HepG2 (cell line): Measurements from ENCODE around the gene FBXO24. TPM values are rescaled to one million over a fixed set of nuclear protein-coding genes. Genes with fewer than 3 reads are reported as not detected.

Experiments
- BRD4 ChIP-seq: sonication (generic); formaldehyde crosslinking; IDR thresholded peaks from 2 replicates; pipeline ENCODE4 v1.4.0; 2020; ENCODE audit warnings: missing genetic modification reagents
- IRF2 ChIP-seq: IDR thresholded peaks from 2 replicates; pipeline ENCODE4 v1.6.1; 2018; ENCODE audit warnings: missing genetic modification reagents, missing compliant biosample characterization
- MYNN ChIP-seq: sonication (generic); formaldehyde crosslinking; IDR thresholded peaks from 2 replicates; pipeline ENCODE4 v1.4.0; 2020; ENCODE audit warnings: mild to moderate bottlenecking, low read depth, missing genetic modification reagents
- NFKBIZ ChIP-seq: IDR thresholded peaks from 2 replicates; pipeline ENCODE4 v1.6.1; 2018; ENCODE audit warnings: missing genetic modification reagents, missing compliant biosample characterization
- PRPF4 ChIP-seq: fragments of 200-400 bp; formaldehyde crosslinking; IDR thresholded peaks from 2 replicates; pipeline ENCODE4 v1.6.1; 2016; ENCODE audit warnings: low read length, low read depth; ENCODE audit not compliant: poor library complexity, severe bottlenecking
- SMYD3 ChIP-seq: sonication (generic); formaldehyde crosslinking; IDR thresholded peaks from 2 replicates; pipeline ENCODE4 v1.8.1; 2023; ENCODE audit warnings: mild to moderate bottlenecking, missing genetic modification reagents
- TBX3 ChIP-seq: fragments of 450-650 bp; IDR thresholded peaks from 2 replicates; pipeline ENCODE4 v1.6.1; 2017; ENCODE audit warnings: antibody characterized with exemption, mild to moderate bottlenecking, inconsistent platforms, borderline replicate concordance
- ZNF354B ChIP-seq: sonication (generic); formaldehyde crosslinking; IDR thresholded peaks from 2 replicates; pipeline ENCODE4 v1.8.0; 2022; ENCODE audit warnings: mild to moderate bottlenecking, missing genetic modification reagents
- ZNF737 ChIP-seq: sonication (generic); formaldehyde crosslinking; IDR thresholded peaks from 2 replicates; pipeline ENCODE4 v1.5.0; 2020; ENCODE audit warnings: missing genetic modification reagents, mild to moderate bottlenecking, borderline replicate concordance
- ZNF776 ChIP-seq: sonication (generic); formaldehyde crosslinking; IDR thresholded peaks from 2 replicates; pipeline ENCODE4 v1.4.0; 2020; ENCODE audit warnings: mild to moderate bottlenecking, missing genetic modification reagents
- ZNF777 ChIP-seq: sonication (generic); formaldehyde crosslinking; IDR thresholded peaks from 2 replicates; pipeline ENCODE4 v1.4.0; 2020; ENCODE audit warnings: missing genetic modification reagents
- polyA plus RNA-seq, 8 experiments: library from polyadenylated mRNA; depleted of rRNA in 3 of 8; stranded (reverse) in 7 of 8; unstranded in 1 of 8; fragments of >200 nt; fragmentation: Illumina TruSeq in 4 of 8; extraction: Trizol in 4 of 8; gene quantifications; 2 replicates each; pipeline versions ENCODE4 v1.2.1 to v1.2.3, GENCODE V29; 2011 to 2016; ENCODE audit warnings: low read depth in 4 of 8, missing spikeins in 1 of 8, mixed read lengths in 1 of 8; ENCODE audit not compliant: insufficient read depth in 1 of 8
- total RNA-seq, 5 experiments: library from RNA; depleted of rRNA; stranded (reverse); fragments of >200 nt; fragmentation: Illumina TruSeq; extraction: Trizol; gene quantifications; 2 replicates each; pipeline ENCODE4 v1.2.3, GENCODE V29; 2016; ENCODE audit warnings: low read depth in 1 of 5
- TF ChIP-seq, protein P1 (sequence below): IDR thresholded peaks from 2 replicates; pipeline ENCODE4 v1.6.1; 2012; ENCODE audit warnings: low read depth, low read length, improper control_type of control experiment
- TF ChIP-seq, protein P2 (sequence below): sonication (generic); formaldehyde crosslinking; IDR thresholded peaks from 2 replicates; pipeline ENCODE4 v1.9.0; 2022; ENCODE audit warnings: low read depth, missing genetic modification reagents
- TF ChIP-seq, protein P3 (sequence below): sonication (generic); formaldehyde crosslinking; IDR thresholded peaks from 2 replicates; pipeline ENCODE4 v1.4.0; 2020; ENCODE audit warnings: mild to moderate bottlenecking, missing genetic modification reagents
- TF ChIP-seq, protein P4 (sequence below): sonication (generic); formaldehyde crosslinking; IDR thresholded peaks from 2 replicates; pipeline ENCODE4 v1.8.1; 2023; ENCODE audit warnings: mild to moderate bottlenecking, missing genetic modification reagents, borderline replicate concordance
- TF ChIP-seq, protein P5 (sequence below): sonication (generic); formaldehyde crosslinking; conservative IDR thresholded peaks from 2 replicates; pipeline ENCODE4 v1.8.1; 2023; ENCODE audit warnings: missing genetic modification reagents
- TF ChIP-seq, protein P6 (sequence below): sonication (generic); formaldehyde crosslinking; IDR thresholded peaks from 2 replicates; pipeline ENCODE4 v1.4.0; 2020; ENCODE audit warnings: missing genetic modification reagents
- TF ChIP-seq, protein P7 (sequence below): sonication (generic); formaldehyde crosslinking; IDR thresholded peaks from 2 replicates; pipeline ENCODE4 v1.5.1; 2020; ENCODE audit warnings: mild to moderate bottlenecking, missing genetic modification reagents

The FBXO24 gene
- total and polyA plus RNA-seq, 2 of the 13 experiments (the other 11 are each of a cell fraction or from before 2014, with no cell fraction given) = 0.20 to 0.55 TPM

DNA sequence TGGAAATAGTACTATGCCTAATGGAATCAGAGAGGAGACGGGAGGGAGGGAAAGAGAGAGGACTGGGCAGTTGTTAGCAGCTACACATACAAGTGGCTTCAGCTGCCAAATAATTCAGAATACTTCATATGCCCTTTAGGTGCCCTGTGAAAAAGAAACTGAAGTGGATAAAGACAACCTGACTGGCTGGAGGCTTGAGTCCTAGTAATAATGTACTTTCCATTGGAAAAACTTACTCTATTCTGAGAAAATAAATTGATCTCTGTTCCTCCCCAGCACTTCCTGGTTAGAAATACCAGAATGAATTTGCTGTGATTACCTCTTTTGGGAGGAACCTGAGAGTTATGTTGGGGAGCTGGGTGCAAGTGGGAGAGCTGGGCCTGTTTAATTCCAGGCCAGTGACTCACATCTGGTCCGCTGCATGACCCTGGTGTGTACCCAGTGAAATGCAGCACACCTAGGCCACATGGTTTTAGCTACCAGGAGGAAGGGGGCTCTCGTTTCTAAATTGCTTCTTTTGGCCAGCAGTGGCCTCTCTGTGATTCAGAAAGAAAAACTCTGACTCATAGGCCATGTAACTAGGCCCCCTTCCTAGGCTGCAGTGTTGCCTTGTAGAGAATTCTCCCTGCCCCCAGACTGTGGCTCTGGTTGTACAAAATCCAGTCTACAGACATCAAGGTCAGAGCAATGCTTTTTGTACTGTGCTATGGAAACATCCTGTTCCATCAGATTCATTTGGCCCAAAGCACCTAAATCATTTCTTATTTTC is 40.6 kb upstream of the FBXO24 start (continued):
- TF ChIP-seq, protein P1, sequence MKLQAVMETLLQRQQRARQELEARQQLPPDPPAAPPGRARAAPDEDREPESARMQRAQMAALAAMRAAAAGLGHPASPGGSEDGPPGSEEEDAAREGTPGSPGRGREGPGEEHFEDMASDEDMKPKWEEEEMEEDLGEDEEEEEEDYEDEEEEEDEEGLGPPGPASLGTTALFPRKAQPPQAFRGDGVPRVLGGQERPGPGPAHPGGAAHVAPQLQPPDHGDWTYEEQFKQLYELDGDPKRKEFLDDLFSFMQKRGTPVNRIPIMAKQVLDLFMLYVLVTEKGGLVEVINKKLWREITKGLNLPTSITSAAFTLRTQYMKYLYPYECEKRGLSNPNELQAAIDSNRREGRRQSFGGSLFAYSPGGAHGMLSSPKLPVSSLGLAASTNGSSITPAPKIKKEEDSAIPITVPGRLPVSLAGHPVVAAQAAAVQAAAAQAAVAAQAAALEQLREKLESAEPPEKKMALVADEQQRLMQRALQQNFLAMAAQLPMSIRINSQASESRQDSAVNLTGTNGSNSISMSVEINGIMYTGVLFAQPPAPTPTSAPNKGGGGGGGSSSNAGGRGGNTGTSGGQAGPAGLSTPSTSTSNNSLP = 0 out of 2 replicates have a peak, but pooled peaks have one; percentile 13
- TF ChIP-seq BRD4 (CRISPR knock-in tag) = no peak; the same call in 1 of the 2 replicates
- no peak for TF ChIP-seq PRPF4
- TF ChIP-seq ZNF777 = no peak
- TF ChIP-seq ZNF737 (CRISPR knock-in tag) = no peak
- TF ChIP-seq SMYD3 (CRISPR knock-in tag) = 0 out of 2 replicates have a peak, but pooled peaks have one; percentile 35
- TF ChIP-seq ZNF354B (CRISPR knock-in tag) = no peak
- TF ChIP-seq, protein P2, sequence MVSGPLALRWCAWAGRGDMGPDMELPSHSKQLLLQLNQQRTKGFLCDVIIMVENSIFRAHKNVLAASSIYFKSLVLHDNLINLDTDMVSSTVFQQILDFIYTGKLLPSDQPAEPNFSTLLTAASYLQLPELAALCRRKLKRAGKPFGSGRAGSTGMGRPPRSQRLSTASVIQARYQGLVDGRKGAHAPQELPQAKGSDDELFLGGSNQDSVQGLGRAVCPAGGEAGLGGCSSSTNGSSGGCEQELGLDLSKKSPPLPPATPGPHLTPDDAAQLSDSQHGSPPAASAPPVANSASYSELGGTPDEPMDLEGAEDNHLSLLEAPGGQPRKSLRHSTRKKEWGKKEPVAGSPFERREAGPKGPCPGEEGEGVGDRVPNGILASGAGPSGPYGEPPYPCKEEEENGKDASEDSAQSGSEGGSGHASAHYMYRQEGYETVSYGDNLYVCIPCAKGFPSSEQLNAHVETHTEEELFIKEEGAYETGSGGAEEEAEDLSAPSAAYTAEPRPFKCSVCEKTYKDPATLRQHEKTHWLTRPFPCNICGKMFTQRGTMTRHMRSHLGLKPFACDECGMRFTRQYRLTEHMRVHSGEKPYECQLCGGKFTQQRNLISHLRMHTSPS (CRISPR knock-in tag) = no peak
- no peak for TF ChIP-seq TBX3
- TF ChIP-seq, protein P3, sequence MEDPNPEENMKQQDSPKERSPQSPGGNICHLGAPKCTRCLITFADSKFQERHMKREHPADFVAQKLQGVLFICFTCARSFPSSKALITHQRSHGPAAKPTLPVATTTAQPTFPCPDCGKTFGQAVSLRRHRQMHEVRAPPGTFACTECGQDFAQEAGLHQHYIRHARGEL (CRISPR knock-in tag) = no peak
- TF ChIP-seq, protein P4, sequence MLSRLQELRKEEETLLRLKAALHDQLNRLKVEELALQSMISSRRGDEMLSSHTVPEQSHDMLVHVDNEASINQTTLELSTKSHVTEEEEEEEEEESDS (CRISPR knock-in tag) = no peak
- no peak for TF ChIP-seq ZNF776 (CRISPR knock-in tag)
- TF ChIP-seq, protein P5, sequence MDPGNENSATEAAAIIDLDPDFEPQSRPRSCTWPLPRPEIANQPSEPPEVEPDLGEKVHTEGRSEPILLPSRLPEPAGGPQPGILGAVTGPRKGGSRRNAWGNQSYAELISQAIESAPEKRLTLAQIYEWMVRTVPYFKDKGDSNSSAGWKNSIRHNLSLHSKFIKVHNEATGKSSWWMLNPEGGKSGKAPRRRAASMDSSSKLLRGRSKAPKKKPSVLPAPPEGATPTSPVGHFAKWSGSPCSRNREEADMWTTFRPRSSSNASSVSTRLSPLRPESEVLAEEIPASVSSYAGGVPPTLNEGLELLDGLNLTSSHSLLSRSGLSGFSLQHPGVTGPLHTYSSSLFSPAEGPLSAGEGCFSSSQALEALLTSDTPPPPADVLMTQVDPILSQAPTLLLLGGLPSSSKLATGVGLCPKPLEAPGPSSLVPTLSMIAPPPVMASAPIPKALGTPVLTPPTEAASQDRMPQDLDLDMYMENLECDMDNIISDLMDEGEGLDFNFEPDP = no peak
- TF ChIP-seq MYNN (CRISPR knock-in tag) = no peak; the same call in 1 of the 2 replicates
- no peak for TF ChIP-seq NFKBIZ (CRISPR knock-in tag)
- TF ChIP-seq, protein P6, sequence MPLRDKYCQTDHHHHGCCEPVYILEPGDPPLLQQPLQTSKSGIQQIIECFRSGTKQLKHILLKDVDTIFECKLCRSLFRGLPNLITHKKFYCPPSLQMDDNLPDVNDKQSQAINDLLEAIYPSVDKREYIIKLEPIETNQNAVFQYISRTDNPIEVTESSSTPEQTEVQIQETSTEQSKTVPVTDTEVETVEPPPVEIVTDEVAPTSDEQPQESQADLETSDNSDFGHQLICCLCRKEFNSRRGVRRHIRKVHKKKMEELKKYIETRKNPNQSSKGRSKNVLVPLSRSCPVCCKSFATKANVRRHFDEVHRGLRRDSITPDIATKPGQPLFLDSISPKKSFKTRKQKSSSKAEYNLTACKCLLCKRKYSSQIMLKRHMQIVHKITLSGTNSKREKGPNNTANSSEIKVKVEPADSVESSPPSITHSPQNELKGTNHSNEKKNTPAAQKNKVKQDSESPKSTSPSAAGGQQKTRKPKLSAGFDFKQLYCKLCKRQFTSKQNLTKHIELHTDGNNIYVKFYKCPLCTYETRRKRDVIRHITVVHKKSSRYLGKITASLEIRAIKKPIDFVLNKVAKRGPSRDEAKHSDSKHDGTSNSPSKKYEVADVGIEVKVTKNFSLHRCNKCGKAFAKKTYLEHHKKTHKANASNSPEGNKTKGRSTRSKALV (CRISPR knock-in tag) = no peak
- TF ChIP-seq IRF2 (CRISPR knock-in tag) = no peak; the same call in 1 of the 2 replicates
- TF ChIP-seq, protein P7, sequence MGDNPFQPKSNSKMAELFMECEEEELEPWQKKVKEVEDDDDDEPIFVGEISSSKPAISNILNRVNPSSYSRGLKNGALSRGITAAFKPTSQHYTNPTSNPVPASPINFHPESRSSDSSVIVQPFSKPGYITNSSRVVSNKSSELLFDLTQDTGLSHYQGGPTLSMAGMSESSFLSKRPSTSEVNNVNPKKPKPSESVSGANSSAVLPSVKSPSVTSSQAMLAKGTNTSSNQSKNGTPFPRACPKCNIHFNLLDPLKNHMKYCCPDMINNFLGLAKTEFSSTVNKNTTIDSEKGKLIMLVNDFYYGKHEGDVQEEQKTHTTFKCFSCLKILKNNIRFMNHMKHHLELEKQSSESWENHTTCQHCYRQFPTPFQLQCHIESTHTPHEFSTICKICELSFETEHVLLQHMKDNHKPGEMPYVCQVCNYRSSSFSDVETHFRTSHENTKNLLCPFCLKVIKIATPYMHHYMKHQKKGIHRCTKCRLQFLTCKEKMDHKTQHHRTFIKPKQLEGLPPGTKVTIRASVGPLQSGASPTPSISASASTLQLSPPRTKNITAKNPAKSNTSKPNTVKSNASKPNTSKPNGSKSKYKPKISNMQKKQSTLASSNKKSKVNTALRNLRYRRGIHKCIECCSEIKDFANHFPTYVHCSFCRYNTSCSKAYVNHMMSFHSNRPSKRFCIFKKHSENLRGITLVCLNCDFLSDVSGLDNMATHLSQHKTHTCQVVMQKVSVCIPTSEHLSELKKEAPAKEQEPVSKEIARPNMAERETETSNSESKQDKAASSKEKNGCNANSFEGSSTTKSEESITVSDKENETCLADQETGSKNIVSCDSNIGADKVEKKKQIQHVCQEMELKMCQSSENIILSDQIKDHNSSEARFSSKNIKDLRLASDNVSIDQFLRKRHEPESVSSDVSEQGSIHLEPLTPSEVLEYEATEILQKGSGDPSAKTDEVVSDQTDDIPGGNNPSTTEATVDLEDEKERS (CRISPR knock-in tag) = no peak
